ENCODE results near the gene MFN2.

Gene MFN2

DNA sequence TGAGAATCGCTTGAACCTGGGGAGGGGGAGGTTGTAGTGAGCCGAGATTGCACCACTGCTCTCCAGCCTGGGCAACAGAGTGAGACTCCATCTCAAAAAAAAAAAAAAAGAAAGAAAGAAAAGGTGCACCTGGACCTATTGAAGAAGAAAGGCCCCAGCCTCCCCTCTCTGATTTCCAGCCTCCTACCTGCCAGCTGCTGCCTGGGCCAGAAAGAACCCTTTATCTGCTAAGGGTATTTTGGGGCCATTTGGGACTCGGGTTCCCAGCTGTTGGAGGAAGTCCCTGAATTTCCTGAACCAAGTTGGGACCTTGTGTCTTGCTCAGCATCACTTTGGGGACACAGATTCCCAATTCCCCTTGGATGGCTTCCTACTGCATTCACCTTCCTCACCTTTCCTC lies 79.0 kb downstream of the MFN2 start:
- WGBS (ENCODE audit: insufficient coverage, insufficient read length) = no CpG with 5 or more reads among the region's 3 CpGs

DNA sequence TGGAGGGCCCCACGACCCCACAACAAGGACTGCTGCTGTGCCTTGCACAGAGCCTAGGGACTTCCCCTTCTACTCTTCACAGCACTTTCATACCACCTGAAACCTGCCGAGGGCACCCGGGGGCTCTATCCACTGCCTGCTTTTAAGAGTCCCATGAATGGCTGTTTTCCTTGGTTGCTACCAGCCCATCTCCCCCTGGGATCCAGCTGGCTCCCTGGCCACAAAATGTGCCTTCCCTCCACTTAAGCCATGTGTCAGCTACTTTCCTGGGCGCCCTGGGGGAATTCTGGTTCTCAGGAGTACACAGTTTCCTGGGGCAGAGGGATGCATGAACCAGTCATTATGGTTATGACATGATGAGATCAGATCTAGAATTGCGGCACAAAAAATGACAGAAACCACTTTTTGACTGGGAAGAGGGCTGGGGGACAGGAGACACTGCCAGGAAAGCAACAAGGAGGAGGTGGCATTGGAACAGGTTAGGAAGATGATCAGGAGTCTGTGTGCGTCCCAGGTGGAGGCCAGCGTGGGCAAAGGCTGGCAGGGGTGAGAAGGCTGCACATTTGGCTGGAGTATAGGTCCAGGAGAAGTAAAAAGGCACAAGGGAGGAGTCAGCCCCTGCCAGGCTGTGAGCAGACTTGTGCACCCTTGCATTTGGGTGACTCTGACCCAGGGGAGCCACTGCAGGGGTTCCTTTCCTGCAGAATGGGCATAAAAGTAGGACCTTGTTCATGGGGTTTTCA lies 79.6 kb downstream of the MFN2 start:
- no peaks in the 10 kb centered on the region for H3K9me3 ChIP-seq (ENCODE audit: control insufficient read depth, insufficient read depth, low read length)
- H3K4me1 ChIP-seq (ENCODE audit: control insufficient read depth, insufficient read depth, low read length) = peaks cover 3% of the 10 kb centered on the region
- no peak for DNase-seq (ENCODE audit: low read depth, low spot score)
- WGBS (ENCODE audit: insufficient coverage, insufficient read length) = no CpG with 5 or more reads among the region's 7 CpGs
- no peaks in the 10 kb centered on the region for H3K27me3 ChIP-seq (ENCODE audit: control insufficient read depth, insufficient read depth, low read length)
- H3K4me3 ChIP-seq (ENCODE audit: low read length) = no peak overlapping the region
- H3K27ac ChIP-seq (ENCODE audit: low read length) = no peak overlapping the region
- H3K36me3 ChIP-seq (ENCODE audit: control insufficient read depth, insufficient read depth, low read length) = no peaks in the 10 kb centered on the region

More for the DNA sequence above, 79.0 kb downstream of the MFN2 start:
- H3K4me3 ChIP-seq (ENCODE audit: low read length) = no peak overlapping the region
- H3K27me3 ChIP-seq (ENCODE audit: control insufficient read depth, insufficient read depth, low read length) = no peaks in the 10 kb centered on the region
- no peaks in the 10 kb centered on the region for H3K36me3 ChIP-seq (ENCODE audit: control insufficient read depth, insufficient read depth, low read length)
- no peak for DNase-seq (ENCODE audit: low read depth, low spot score)
- H3K4me1 ChIP-seq (ENCODE audit: control insufficient read depth, insufficient read depth, low read length) = no peaks in the 10 kb centered on the region; the same call in 1 of the 2 replicates
- no peak overlapping the region for H3K27ac ChIP-seq (ENCODE audit: low read length)
- no peaks in the 10 kb centered on the region for H3K9me3 ChIP-seq (ENCODE audit: control insufficient read depth, insufficient read depth, low read length)

DNA sequence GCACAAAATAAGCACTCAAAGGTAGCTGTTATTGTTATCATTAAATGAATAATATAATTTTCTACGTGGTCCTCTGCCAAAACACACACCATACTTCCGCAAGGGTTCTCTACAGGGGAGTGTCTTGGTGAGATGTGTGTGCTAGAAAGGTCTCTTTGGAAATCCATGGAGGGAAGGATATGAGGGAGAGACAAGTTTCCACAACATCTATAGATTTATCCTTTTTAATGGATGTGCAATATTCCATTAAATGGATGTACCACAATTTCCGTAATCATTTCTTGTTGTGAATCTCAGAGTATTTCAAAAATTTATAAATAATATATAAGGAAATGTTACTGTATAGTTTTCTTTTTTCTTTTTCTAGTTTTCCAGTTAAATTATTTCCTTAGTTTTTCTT lies 80.3 kb downstream of the MFN2 start:
- no CpG with 5 or more reads among the region's 3 CpGs for WGBS (ENCODE audit: insufficient coverage, insufficient read length)
- Histone ChIP-seq H3K4me3 (ENCODE audit: low read length) (no peak overlapping the region), H3K27ac (ENCODE audit: low read length) (no peak overlapping the region), H3K36me3 (ENCODE audit: control insufficient read depth, insufficient read depth, low read length) (no peaks in the 10 kb centered on the region), H3K9me3 (ENCODE audit: control insufficient read depth, insufficient read depth, low read length) (no peaks in the 10 kb centered on the region), H3K4me1 (ENCODE audit: control insufficient read depth, insufficient read depth, low read length) (peaks cover 3% of the 10 kb centered on the region), H3K27me3 (ENCODE audit: control insufficient read depth, insufficient read depth, low read length) (no peaks in the 10 kb centered on the region)
- DNase-seq (ENCODE audit: low read depth, low spot score) = no peak
